ENCODE results near the gene ZNF280B. TPM values are rescaled to one million over a fixed set of nuclear protein-coding genes. Genes with fewer than 3 reads are reported as not detected.

ZNF280B gene, protein sequence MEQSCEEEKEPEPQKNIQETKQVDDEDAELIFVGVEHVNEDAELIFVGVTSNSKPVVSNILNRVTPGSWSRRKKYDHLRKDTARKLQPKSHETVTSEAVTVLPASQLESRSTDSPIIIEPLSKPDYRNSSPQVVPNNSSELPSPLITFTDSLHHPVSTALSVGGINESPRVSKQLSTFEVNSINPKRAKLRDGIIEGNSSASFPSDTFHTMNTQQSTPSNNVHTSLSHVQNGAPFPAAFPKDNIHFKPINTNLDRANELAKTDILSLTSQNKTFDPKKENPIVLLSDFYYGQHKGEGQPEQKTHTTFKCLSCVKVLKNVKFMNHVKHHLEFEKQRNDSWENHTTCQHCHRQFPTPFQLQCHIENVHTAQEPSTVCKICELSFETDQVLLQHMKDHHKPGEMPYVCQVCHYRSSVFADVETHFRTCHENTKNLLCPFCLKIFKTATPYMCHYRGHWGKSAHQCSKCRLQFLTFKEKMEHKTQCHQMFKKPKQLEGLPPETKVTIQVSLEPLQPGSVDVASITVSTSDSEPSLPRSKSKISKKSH
- polyA plus RNA-seq (ENCODE audit: insufficient read length): 7.6 TPM

- peak; percentile 73 for DNase-seq
These were observed at the start of gene ZNF280B for GRCh38 chr22:22508274-22509176. ZNF280B (minus strand) TSS chr22:22508742; CDS start chr22:22489398, 19,344 bp downstream.

GRCh38 chr22:22556995-22557925, 48.7 kb upstream of the ZNF280B start:
- no peak for DNase-seq

DNA sequence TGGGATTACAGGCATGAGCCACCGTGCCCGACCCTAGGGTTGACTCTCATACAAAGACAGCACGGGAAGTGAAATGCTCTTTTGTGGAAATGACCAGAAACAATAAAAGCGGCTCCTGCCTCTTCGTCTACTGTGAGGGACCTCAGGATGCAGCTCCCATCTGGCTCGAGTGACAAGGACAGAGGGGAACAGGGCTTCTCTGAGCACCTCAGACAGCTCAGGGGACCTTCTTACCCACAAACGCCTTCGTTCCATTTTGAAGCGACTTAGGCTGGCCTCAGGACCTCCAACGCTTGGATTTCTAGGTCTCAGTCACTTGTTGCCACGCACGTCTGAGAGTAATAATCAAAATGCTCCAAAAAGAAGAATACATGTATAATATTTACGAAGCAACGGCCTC, 48.0 kb upstream of the ZNF280B start:
- DNase-seq: no peak

- no peak for DNase-seq
These were observed 47.1 kb upstream of the ZNF280B start for GRCh38 chr22:22555596-22555995.

DNA sequence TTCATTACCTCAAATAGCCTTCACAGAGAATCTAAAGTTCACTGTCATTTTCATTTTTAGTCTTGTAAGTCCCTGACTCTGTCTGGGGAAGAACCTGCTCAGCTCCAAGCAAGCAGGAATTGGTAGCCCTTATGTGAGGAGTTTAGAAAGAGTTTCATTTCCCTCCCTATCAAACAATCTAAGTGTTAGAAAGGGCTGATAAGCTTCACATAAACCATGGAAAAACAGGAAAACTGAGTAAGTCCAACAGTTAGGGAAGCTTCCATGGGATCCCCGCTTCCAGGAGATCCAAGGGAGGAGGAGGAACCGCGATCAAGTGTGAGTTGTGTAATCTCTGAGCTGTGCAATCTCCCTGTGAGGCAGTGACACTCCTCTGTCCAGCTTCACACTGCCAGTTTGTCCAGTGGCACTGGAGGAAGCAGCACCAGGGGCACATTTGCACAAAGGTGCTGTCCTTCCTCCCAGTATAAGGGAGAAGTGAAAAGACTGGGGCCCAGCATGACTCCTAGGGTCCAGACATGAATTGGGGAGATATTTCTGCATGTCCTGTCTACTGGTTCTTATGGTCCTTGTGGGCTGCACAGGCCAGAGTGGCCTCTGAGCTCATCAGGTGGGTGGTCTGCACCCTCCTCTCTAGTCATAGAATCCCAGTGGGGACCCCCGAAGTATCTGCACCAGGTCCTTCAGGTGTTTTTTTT, 46.2 kb upstream of the ZNF280B start:
- DNase-seq: no peak

DNA sequence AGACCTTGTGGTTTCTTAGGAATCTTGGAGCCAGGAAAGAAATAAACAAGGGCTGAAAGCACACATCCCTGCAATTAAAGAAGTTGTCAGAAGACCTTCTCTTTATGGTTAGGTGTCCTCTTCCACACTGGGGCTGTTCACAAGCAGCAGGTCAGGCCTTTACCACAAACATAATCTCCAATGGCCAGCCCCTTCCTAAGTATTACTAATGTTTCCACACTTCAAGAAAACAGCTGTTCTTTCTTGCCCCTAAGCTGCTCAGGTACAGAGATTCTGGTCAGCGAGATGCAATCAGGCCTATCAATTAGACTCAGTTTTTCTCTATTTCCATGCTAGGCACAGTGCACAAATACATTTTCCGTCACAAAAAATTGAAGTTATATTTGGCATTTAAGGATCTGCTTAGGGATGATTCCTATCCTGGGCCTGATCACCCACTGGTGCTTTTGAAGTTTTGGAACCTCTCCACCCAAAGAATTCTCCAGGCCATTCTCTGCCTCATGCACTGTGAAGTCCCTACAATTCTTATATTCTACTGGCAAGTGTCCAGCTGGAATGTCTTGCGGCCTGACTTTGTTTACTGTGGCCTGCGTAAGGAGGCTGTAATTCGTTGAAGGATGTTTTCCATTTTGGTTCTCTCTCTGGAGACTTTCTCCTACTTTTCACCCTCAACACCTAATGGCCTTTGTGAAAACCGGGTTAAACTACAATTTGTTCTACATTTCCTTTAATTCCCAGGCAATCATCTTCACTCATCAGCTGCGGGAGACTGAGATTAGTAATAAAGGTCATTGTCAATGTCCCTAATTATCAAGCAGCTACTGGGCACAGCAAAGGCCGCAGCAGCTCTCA, 45.4 kb upstream of the ZNF280B start:
- no peak for DNase-seq

GRCh38 chr22:22553141-22553540, 44.6 kb upstream of the ZNF280B start:
- no peak for DNase-seq

- DNase-seq: no peak
These were observed 44.1 kb upstream of the ZNF280B start for GRCh38 chr22:22552630-22553029.

- no peak for DNase-seq
These were observed 42.4 kb upstream of the ZNF280B start for GRCh38 chr22:22550789-22551434.

DNA sequence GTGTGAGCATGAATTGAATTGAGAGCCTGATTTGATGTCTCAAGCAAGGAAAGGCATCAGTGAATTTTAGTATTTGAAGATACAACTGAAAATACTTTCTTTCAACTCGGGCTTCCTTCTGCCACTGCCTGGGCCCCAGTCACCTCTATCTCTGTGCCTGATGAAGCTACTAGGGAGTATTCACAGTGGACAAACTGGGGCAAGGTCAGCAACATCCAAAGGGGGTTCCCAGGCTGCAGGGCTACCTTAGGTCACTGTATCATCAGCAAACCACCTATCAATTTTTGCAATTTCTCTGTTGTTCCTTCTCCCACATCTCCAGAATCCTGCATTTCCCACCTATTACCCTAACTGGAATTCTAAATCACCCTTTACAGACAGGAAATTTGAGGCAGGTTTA, 40.4 kb upstream of the ZNF280B start:
- DNase-seq: no peak

- DNase-seq: no peak
These were observed 39.8 kb upstream of the ZNF280B start for GRCh38 chr22:22548317-22548716.

DNA sequence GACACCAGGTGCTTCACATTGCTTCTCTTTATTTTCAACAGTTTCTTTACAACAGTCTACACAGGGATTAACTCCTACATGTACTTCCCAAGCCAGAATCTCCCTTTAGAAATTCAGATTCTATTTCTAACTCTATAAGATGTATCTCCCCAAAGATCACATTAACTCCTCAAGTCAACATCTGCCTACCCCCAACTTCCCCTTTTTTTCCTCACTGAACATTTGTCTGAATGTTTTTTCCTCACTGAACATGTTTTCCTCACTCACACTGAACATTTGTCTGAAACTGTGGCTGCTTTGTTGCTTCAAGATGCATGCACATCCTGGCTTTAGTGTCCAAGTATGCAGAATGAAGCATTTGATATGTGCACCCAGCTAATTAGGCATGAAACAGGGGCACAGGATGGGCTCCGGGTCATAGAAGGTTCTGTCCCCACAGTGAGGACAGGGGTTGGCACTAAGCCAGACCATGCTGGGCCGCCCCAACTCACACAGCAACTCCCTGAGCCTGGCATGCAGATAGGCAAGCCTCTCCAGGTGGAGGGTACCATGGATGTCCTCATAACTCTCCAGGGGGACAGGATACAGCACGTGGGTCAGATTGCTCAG, 39.3 kb upstream of the ZNF280B start:
- DNase-seq: no peak

- DNase-seq: no peak
These were observed 38.7 kb upstream of the ZNF280B start for GRCh38 chr22:22547226-22547625.

DNA sequence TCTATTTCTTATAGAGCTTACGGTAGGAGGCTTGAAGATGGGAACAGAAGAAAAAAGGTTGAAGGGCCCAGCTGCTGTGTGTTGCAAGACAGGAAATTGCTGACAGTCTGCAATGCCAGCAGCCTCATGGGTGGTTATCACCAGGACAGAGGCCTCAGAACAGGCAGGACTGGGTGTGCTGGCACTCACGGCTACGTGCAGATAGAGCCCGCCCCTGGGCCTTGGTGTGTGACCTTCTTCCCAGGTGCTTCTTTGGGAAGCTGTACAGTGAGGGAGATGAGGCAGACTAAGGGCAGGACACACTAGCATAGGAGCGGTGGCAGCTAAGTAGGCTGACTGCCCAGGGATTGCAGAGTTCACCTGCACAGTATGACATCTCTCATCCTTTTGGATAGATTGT, 37.9 kb upstream of the ZNF280B start:
- no peak for DNase-seq

GRCh38 chr22:22545084-22545483, 36.5 kb upstream of the ZNF280B start:
- no peak for DNase-seq

GRCh38 chr22:22538226-22538989, 29.9 kb upstream of the ZNF280B start:
- DNase-seq: no peak

DNA sequence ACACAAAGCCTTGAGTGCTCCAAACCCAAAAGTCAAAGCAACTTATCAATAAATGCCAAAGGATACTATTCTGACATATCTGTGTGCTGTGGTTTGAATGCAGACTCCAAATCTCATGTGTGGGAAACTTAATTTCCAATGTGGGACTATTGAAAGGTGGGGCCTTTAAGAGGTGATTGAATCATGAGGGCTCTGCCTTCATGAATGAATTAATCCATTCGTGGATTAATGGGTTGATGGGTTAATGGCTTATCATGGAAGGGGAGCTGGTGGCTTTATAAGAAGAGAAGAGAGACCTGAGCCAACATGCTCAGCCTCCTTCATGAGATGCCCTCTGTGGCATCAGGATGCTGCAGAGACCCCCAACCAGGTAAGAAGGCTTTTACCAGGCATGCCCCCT, 28.4 kb upstream of the ZNF280B start:
- no peak for DNase-seq

DNA sequence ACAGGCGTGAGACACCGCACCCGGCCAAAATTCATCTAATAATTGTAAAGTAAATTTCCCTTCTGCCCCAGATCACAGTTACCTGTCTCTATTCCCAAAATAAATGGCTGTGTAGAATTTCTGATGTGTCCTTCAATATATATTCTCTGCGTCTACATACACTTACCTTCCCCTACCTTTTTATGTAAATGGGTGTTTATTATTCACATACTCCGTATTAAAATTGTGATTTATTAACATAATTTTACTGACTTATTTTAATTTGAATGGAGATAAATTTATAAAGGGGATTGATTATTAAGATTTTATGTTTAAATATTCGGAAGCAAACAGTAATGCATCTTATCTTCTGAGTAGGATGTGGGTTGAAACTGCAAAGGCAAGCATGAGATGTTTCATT, 28.0 kb upstream of the ZNF280B start:
- DNase-seq: no peak

GRCh38 chr22:22535662-22536061, 27.1 kb upstream of the ZNF280B start:
- no peak for DNase-seq
